ENCODE results near the gene STOX1.

- TF ChIP-seq POLR2A (IDR thresholded peaks at IDR 0.05): no peak
- TF ChIP-seq POLR2AphosphoS5 (IDR thresholded peaks at IDR 0.05): no peak
These were observed 35.2 kb upstream of the STOX1 start for GRCh38 chr10:68792115-68792514.

Measured in gastroesophageal sphincter (tissue), 2 donors.